C4-2B (cell line): ENCODE measurements around the gene NCOA6.

Source experiments
- CTCF ChIP-seq: fragments of 450-650 bp; conservative IDR thresholded peaks from 2 replicates; pipeline ENCODE4 v1.5.1; 2017; ENCODE audit warnings: mild to moderate bottlenecking
- ZFX ChIP-seq: fragments of 450-650 bp; IDR thresholded peaks from 2 replicates; pipeline ENCODE4 v1.6.1; 2017

- TF ChIP-seq CTCF (no peak), ZFX (no peak)
These were observed 75.0 kb downstream of the NCOA6 start for GRCh38 chr20:34750484-34750883.
